Lower leg skin (tissue), 3 donors: ENCODE results near the gene MAP4.

ENCODE experiments used
- POLR2A ChIP-seq, 2 donors: fragments of 450-650 bp; IDR thresholded peaks; one replicate each; pipeline ENCODE4 v1.6.1; 2016 to 2017; ENCODE audit warnings: antibody characterized with exemption in 2 of 2, mild to moderate bottlenecking in 1 of 2, moderate library complexity in 1 of 2
- TF ChIP-seq, protein P1 (sequence below), 3 donors: fragments of 450-650 bp; IDR thresholded peaks; one replicate each; pipeline ENCODE4 v1.5.1; 2016; ENCODE audit warnings: antibody characterized with exemption in 3 of 3, mild to moderate bottlenecking in 3 of 3, moderate library complexity in 2 of 3

DNA sequence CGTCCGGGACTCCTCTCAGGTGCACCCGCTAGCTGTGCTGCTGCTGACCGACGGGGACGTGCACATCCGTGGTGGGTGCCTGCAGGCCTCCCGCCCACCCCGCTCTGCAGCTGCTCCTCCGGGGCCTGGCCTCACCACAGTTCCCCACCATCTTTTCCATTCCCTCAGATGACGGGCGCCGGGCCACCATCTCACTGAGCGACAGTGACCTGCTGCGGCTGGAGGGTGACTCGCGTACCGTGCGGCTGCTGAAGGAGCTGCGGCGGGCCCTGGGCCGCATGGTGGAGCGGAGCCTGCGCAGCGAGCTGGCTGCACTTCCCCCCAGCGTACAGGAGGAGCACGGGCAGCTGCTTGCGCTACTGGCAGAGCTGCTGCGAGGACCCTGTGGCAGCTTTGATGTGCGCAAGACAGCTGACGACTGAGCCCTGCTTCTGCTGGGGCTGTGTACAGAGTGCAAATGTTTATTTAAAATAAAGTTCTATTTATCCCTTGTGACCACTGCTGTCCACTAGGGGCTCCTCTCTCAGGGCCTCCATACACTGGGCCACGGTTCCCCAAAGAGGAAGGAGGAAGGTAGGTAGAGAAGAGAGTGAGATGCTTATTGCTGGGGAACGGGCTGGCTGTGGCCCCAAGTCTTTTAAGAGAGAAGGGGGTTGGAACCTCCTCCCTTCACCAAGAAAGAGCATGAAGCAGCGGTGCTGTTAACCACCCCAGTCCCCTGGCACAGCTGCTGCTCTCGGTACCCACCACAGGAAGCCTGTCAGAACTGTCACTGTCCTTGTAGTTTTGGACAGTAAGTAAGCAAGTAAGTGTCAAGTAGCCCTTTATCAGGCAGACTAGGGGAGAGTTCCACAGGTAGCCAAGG lies 166.3 kb downstream of the MAP4 start:
- TF ChIP-seq, protein P1, sequence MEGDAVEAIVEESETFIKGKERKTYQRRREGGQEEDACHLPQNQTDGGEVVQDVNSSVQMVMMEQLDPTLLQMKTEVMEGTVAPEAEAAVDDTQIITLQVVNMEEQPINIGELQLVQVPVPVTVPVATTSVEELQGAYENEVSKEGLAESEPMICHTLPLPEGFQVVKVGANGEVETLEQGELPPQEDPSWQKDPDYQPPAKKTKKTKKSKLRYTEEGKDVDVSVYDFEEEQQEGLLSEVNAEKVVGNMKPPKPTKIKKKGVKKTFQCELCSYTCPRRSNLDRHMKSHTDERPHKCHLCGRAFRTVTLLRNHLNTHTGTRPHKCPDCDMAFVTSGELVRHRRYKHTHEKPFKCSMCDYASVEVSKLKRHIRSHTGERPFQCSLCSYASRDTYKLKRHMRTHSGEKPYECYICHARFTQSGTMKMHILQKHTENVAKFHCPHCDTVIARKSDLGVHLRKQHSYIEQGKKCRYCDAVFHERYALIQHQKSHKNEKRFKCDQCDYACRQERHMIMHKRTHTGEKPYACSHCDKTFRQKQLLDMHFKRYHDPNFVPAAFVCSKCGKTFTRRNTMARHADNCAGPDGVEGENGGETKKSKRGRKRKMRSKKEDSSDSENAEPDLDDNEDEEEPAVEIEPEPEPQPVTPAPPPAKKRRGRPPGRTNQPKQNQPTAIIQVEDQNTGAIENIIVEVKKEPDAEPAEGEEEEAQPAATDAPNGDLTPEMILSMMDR (IDR thresholded peaks at IDR 0.05) = no peak
- TF ChIP-seq POLR2A (IDR thresholded peaks at IDR 0.05) = no peak
